HS-5 (cell line): ENCODE data around the gene HEG1.
A peak's percentile ranks its signal among the peaks of the same experiment; 100 is the strongest.

Source experiments
- DNase-seq: peaks from one replicate; pipeline ENCODE4 v3.0.0-alpha.2; 2012; ENCODE audit warnings: low read depth

Gene HEG1

DNA sequence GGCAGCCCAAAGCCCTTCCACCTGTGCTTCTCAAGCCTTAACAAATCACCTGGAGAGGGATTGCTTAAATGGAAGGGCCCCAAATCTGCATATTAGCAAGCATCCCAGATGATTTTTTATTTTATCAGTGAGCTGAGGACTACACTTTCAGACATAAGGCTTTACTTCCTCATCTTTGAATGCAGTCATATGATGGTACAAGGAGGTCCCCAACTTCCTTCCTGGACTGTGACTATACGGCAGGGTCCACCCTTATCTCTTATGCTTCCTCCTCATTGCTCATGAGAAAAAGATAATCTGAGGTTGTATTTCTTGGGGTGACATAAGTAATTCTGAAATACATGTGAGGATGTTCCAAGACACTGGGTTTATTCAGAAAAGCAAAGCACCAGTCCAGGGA is 13.7 kb upstream of the HEG1 start:
- DNase-seq = no peak

DNA sequence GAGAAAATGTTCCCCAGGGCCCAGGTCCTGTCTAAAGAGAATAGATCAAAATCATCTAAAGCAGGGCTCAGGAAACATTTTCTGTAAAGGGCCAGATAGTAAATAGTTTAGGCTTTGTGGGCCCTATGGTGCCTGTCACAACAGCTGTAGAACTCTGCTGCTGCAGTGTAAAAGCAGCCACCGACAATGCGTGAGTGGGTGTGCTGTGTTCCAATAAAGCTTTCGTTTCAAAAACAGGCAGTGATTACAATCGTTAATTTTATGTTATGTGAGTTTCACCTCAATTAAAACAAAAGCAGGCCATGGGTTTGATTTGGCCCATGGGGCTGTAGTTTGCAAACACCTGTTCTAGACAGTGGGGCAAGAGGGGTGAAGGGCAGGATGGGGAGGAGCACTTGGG is 12.5 kb upstream of the HEG1 start:
- DNase-seq = no peak

DNA sequence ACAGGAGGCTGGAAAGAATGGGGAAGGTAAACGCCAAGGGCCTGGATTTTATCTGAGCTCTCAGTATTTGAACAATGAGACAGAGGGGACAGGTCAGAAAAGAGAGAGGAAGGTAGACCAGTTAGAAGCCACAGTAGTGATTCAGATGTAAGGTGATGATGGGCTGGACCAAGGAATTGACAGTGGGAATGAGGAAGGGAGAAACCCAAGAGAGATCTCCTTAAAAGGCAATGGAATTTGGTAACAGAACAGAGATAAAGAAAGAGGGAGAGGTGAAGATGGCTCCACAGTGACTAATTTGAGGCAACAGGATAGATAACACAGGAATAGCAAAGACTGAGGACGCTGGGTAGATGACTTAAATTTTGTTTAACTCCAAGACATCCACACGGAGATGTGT is 11.4 kb upstream of the HEG1 start:
- no peak for DNase-seq

DNA sequence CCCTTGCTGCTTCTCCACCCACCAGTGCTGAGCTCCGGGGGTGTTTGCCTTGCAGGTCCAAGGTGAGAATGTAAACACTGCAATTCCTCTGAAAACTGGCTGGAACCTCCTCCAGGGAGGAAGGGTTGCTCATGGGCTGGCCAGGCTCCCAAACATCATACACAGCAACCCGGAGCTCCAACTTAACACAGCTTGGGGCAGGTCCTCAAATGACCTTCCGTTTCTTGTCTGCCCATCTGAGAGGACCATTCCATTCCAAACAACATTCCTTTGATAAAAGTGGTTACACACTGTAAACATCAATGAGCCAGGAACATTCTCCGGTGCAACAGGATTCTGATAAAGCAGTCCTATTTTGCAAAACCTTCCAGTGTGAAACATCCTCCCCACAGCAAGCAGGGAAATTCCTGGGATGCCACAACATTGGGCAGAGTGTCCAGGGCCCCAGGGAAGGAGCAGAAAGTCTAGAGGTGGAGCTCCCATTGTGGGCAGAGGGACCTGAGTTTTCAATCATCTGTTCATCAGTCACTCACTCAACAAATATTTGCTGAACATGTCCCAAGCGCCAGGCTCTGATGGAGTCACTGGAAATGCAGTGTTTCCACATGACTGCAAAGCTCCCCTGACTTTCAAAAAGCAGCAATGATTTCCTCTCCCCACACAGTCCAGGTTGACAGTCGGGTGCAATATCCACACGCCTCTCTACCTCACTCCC is 7.3 kb upstream of the HEG1 start:
- DNase-seq = peak; percentile 98

DNA sequence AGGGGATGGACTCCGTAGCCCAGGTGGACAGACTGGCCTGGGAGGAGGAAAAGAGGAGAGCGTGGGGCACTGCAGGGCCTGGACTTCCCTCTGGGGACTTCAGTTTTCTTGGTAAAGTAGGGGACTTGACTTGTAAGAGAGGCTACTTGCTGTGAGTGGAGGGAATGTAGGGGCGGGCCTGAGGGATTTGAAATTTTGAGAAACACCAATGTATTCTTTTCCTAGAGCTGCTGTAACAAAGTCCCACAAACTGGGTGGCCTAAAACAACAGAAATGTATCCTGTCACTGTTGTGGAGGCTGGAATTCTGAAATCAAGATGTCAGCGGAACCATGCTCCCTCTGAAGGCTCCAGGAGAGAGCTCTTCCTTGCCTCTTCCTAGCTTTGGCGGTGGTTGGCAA is 5.8 kb upstream of the HEG1 start:
- no peak for DNase-seq

DNA sequence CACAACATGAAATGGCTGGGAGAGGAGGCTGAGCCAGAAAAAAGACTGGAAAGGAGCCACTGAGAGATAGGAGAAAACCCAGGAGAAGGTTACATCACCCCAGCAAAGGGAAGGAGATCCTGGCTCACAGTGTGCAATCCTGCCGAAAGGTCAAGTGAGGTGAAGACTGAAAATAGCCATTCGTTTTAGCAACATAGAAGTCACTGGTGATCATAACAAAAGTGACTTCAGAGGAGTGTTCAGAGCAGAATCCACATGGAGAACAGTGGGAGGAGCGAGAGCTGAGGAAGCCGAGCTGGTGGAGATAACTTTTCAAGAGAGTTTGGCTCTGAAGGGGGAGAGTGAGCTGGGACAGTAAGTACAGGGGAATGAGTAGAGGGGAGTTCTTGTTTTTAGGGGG is 5.4 kb upstream of the HEG1 start:
- no peak for DNase-seq

DNA sequence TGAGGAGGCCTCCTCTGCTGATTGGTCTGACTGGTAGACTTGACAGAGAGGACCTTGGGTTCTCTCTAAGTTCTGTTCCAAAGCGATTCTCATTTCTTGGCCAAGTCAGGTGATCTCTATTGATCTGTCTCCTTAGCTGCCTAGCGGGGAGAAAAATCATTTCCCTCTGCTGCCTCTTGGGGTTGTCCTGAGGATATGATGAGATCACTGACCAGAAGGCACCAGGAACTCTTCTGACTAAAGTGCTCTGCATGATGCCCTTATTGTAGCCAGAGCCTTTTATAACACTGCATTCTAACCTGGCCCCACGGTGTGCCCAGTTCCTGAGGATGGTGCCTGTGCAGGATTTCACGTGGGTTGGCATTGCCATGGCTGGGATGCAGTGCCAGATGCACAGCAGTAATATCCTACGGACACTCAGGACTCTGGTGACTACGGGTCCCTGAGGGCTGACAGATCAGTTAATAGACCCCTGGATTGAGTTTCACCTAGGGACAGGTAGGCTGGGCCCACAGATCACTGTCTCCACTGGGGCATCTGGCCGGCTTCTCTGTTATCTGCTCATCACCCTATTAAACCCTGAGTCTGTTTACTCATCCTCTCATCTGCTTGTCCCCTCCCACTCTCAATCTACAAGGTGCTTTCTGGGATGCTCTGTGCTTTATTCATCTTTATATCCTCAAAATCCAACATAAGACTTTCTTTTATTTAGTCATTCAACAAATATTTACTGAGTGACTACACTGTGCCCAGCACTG is 3.9 kb upstream of the HEG1 start:
- no peak for DNase-seq

DNA sequence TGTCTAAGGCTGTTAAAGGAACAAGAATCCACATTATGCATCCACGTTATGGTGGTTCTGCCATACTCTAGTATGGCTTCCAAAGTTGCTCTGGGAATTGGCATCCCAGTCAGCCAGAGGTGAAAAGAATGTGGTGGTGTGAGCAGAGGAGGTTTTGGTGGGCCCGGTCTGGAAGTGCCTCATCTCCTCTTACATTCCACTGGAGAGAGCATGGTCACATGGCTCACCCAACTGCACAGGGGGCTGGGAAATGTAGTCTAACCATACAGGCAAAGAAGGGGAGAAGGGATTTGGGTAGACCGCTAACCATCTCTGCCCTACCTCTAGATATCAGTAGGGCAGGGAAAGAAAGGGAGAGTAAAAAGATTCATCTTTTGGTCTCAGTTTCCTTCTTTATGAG is 3.2 kb upstream of the HEG1 start:
- no peak for DNase-seq

DNA sequence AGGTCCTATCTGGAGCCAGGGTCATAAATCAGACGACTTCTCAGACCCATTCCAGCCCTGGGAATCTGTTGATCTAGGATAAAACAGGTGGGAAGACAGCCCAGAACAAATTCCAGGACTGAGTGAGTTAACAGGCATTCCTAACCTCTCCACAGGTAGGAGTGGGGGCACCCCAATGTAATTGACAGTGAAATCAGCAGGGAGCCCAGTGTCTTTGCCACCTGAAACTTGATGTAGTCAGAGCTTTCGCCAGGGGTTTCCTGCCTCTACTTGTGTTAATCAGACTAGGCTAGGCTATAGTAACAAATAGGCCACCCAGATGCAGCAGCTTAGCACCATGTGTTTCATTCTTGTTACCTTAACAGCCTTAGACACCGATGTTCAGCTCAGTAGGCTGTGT is 2.7 kb upstream of the HEG1 start:
- no peak for DNase-seq

DNA sequence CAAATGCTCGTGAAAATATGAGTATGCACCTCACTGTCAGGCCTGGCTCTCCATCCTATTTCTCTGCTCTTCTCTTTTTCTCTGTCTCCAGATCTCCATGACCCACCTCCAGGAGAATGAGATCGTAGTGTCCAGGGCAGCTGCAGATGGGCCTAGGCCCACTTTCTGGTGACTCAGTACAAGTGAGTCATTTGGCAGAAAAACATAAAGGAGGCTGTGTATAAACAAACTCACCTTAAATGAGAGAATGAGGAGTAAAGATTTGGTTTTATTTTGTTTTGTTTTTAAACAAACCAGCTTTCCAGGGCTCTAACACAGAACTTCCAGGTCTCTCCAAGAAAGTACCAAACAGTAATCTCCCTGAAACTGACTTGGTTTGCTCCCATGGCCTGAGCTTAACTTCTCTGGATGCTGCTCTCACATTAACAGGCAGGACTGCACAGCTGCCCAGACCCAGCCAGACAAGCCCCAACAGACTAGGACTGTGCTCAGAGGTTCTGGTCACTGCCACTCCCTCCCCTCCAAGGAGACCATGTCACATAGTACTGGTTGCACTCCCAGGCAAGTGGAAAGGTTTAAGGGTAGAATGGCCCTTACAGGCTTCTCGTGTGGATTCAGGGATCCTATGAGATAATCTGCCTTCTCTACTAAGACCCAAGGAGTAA is 1.5 kb upstream of the HEG1 start:
- no peak for DNase-seq

DNA sequence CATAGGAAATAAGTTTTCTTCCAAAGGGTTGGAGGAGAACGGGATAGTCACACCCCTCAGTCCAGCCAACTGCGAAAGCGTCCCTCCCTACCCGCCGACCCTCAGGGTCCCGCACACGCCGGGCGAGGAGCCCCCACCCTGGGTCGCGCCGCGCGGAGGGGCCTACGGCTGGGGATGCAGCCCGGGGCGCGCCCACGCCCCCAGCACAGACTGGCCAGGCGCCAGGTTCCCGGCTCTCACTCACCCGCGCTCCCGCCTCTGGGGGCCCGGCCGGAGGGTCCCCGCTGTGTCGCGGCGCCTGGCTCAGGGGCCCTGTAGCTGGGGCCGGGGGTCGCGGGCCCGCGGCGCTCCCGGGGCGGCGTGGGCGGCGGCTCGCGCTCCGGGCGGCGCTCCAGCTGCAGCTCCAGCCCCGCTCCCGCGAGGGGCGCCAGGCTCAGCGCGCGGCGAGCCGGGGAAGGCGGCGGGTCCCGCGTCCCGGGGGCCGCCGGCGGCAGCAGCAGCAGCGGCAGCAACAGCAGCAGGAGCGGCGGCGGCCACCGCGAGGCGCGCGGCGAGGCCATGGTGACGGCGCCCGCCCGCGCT is 375 bp downstream of the HEG1 start:
- no peak for DNase-seq

DNA sequence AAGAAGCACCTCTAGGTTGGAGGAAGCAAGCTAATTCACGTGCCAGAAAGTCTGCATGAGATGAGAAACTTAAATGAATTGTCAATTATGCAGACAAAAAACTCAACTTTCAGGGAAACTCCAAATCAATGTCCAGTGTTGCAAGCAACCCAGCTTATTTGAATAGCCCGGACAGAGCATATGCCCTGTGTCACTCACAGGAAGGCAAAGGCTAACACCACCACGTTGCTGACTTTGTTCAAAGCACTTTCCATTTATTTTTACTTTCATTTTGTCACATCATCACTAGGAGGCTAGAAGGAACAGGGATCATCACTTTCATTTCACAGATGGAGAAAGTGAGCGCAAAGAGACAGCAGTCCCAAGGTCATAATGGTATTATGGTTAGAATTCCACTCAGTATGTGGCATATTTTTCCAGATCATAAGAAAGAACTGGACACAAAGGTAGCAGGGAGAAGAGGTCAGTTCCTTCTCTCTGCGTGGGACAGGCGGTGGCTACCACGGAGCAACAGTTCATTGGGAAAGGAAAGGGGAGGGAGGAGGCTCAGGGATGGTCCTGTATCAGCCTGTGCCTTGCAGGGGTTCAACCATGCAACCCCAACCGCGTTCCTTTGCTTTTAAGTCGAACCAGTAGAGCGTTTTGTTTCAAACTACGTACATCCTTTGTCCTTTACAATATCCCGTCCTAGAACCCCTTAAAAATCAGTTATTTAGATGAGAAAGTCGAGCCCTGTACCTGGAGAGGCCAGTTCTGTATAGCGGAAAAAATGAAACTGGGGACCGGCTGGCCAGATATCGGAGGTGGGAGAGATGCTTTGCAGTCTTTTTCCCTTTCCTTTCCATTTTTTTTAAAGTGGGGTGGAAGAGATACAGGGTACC is 1.1 kb downstream of the HEG1 start:
- peak; percentile 61 for DNase-seq

DNA sequence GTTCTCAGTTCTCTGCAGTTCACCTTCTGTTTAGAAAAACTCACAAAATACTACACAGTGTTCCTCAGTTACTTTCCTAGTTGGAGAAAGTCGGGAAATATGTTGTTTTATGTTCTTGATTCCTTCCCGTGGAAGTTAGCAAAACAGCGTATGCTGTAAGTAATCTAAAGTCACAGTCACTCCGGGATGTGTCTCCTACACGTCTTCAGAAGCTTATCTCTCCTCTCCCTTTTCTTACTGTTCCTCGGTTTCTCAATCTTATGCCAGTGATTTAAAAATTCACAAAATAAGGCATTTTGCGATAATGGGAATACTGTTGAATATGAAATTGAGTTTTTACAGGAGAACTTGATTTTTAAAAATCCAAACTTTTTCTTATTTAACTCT is 1.7 kb downstream of the HEG1 start:
- DNase-seq = no peak

DNA sequence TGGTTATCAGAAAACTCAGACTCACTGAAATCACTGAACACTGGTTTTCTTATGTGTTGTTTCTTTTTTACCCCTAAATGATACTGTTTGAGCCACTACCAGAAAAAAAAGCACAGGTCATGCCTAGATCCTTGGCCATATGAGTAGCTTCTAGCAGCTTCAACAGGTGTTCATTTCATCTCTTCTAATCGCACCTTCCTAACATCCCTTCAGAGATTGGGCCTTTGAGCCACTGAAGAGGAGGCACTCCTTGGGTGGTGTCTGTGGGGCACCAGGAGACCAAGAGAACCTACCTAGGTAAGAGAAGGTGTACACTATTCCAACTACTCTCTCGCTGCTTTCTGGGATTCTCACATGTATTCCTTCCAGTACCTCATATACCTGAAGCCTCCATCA is 2.5 kb downstream of the HEG1 start:
- DNase-seq = no peak

DNA sequence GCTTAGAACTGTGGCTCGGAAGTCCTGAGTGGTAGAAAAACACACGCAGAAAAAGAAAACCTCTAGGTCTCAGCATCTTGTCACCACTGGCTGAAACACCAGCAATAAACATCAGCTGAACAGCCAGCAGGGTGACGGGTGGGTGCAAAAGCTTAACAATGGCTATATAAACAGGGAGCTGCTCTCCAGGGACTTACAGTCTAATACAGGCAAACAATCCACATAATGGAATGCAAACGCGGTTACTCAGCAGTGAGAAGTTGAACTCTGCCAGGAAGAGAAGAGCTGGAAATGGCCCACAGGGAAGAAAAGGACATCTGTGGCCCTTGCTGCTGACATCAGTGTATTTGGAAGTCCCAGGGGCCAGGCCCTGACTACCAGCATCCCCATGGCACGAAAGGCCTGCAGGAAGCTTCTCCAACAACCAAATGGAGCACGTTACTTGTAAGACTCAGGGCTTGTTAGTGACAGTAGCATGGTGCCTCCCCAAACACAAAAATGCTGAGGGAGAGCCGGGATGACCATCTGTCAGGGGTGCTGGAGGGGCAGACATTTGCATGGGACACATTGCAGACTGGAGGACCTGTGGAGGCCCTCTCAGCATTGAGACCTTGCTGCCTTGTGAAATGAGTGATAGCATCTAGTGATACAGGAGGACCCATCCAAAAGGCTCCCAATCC is 3.0 kb downstream of the HEG1 start:
- DNase-seq = peak; percentile 69

DNA sequence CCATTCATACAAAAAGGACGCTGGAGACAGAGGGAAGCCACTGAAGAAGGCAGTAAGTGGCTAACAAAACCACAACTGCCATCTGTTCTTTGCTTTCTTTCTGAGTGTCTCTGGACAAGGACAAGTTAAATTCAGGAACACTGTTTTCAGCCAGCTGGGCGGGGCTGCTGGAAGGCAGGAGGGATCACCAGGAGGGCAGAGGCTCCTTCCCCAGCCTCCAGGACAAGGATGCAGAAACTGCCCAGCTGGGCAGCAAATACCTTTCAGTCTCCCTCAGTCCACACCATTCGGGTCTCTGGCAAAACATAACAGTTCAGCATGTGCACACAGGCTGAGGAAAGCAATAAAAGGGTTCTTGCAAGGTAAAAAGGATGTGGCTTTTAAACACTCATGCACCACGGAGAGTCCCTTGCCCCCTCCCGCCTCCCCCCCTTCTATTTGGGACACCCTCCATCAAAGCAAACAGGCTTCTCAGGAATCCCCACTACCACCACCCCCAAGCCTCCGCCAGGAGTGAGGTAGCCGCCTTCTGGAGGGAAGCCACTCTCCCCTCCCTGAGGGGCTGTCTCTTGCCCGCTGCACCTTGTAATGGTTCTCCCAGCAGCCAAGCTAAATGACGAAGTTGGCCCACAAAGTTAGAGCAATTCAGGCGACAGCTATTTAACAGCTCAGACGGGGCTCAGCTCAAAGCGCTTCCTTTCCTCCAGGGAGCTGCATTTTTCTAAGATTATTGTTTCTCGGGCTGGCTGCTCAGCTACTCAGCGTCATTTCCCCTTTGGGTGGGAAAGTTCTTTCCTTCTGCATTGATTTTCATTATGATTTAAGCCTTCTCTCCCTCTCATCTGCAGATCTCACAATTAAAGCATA is 3.8 kb downstream of the HEG1 start:
- peak; percentile 85 for DNase-seq

DNA sequence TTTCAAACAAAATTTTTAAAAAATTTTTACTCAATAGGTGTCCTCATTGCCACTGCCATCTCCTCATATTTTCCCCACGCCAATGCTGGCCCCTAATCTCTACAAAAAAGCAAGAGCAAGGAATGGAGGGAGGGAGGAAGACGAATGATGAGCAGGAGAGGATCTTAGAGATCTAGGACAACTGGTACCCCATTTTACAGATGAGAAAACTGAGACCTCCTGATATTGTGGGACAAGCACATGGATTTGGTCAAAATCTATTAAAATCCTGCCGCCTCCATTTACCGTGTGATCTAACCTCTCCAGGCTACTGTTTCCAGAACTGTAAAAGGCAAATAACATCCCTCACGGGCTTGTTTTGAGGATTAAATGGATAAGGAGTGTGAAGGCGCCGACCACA is 4.6 kb downstream of the HEG1 start:
- DNase-seq = no peak

DNA sequence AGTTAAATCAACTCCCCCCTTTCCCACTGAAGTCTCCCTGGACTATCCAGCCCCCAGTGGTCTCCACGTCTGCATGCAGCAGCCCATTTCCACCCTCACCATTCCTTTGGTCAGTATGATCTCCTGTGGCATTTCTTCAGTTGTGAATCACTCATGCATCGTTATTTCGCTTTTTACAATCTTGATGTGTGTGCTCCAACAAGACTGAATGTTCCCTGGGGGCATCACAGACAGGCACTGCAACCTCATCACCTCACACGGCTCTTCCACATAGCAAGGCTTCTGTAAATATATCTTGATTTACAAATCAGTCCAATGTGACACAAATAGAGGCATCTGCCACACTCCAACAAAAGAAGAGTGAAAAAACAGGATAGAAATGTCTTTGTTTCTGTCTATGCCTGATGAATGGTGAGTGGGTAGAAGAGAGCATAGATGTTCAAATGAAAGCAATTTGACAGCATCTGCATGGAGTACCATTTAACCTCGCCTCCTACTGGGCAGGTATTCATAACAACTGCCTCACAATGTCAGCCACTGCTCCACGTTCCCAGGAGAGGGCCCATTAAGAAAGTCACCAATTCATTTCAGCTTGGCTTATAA is 5.2 kb downstream of the HEG1 start:
- no peak for DNase-seq

DNA sequence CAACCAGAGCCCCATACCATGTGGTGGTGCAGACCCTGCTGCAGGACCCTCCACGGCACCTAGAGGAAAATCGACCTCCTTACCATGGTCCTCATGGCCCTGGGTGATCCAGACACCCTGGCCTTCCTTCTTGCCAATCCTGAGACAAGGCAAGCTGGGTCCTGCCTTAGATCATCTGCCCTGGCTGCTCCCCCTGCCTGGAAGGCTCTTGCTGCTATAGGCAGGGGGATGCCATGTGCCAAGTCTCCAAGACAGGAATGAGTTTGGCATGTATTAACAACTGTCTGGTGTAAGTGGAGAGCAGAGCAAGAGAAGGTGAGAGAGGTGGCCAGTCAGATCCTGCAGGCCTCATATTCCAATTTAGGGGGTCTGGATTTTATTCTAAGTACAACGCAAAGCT is 7.5 kb downstream of the HEG1 start:
- no peak for DNase-seq

DNA sequence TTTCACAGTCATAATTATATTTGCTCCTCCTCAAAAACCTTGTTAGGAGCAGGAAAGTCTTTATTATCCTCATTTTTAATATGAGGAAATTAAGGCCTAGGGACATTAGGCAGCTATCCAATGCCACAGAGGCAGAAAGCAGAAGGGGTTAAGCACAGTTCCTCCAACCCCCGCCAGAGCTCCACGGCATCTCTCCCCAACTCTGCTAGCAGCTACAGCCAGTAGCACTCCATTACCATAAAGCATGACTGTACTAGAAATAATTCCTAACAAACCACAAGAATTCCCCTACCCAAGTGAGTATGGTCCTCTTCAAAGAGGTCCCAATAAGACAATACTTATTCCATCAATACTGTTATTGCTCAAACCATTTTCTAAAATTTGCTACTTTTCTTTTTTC is 9.8 kb downstream of the HEG1 start:
- DNase-seq = peak; percentile 60
